Neural progenitor cell (in vitro differentiated cells): ENCODE measurements around the gene RSPO4. TPM values are rescaled to one million over a fixed set of nuclear protein-coding genes. Genes with fewer than 3 reads are reported as not detected.

Source experiments
- DNase-seq: peaks from one replicate; pipeline ENCODE4 v3.0.0-alpha.2; 2016; ENCODE audit warnings: low spot score
- H2AFZ ChIP-seq: fragments of 200-600 bp; sonication (generic); replicated peaks from 2 replicates; pipeline ENCODE4 v1.6.1; 2016; ENCODE audit warnings: antibody characterized with exemption
- H3F3A ChIP-seq: fragments of 200-600 bp; sonication (generic); 2 replicates; pipeline ENCODE4 v1.6.1; 2016; ENCODE audit warnings: antibody characterized with exemption, low read depth
- H3K27ac ChIP-seq: fragments of 200-600 bp; sonication (generic); 2 replicates; pipeline ENCODE4 v1.5.1; 2016; ENCODE audit warnings: mild to moderate bottlenecking
- H3K27me3 ChIP-seq: fragments of 200-600 bp; sonication (generic); 2 replicates; pipeline ENCODE4 v1.6.1; 2016; ENCODE audit warnings: mild to moderate bottlenecking, moderate library complexity
- H3K36me3 ChIP-seq: fragments of 200-600 bp; sonication (generic); 2 replicates; pipeline ENCODE4 v1.5.1; 2016
- H3K4me1 ChIP-seq: fragments of 200-600 bp; sonication (generic); 2 replicates; pipeline ENCODE4 v1.6.1; 2016; ENCODE audit warnings: mixed run types
- H3K4me2 ChIP-seq: fragments of 200-600 bp; sonication (generic); 2 replicates; pipeline ENCODE4 v1.6.1; 2016
- H3K4me3 ChIP-seq: fragments of 200-600 bp; sonication (generic); 2 replicates; pipeline ENCODE4 v1.5.1; 2016
- H3K79me2 ChIP-seq: fragments of 200-600 bp; sonication (generic); 2 replicates; pipeline ENCODE4 v1.6.1; 2016; ENCODE audit warnings: low read depth
- H3K9ac ChIP-seq: fragments of 200-600 bp; sonication (generic); 2 replicates; pipeline ENCODE4 v1.6.1; 2016
- H3K9me3 ChIP-seq: fragments of 200-600 bp; sonication (generic); 2 replicates; pipeline ENCODE4 v1.5.1; 2016; ENCODE audit warnings: low read depth
- H4K20me1 ChIP-seq: fragments of 200-600 bp; sonication (generic); 2 replicates; pipeline ENCODE4 v1.6.1; 2016; ENCODE audit warnings: low read depth
- H3K27ac Mint-ChIP-seq: 3 replicates; pipeline ENCODE4 v1.8.0; 2021; ENCODE audit warnings: mixed read lengths
- H3K27me3 Mint-ChIP-seq: 2 replicates; pipeline ENCODE4 v1.8.0; 2022; ENCODE audit warnings: low read depth, mild to moderate bottlenecking, inconsistent platforms, moderate library complexity, mixed read lengths; ENCODE audit not compliant: insufficient read depth
- H3K36me3 Mint-ChIP-seq: 3 replicates; pipeline ENCODE4 v1.8.0; 2021; ENCODE audit warnings: mixed read lengths
- H3K4me1 Mint-ChIP-seq: 3 replicates; pipeline ENCODE4 v1.8.0; 2021; ENCODE audit warnings: mixed read lengths
- H3K4me3 Mint-ChIP-seq: 3 replicates; pipeline ENCODE4 v1.8.0; 2021; ENCODE audit warnings: mild to moderate bottlenecking, moderate library complexity, mixed read lengths
- H3K9me3 Mint-ChIP-seq: 3 replicates; pipeline ENCODE4 v1.8.0; 2020; ENCODE audit warnings: mixed read lengths
- EZH2 ChIP-seq: fragments of 200-600 bp; sonication (generic); IDR thresholded peaks from 2 replicates; pipeline ENCODE4 v1.6.1; 2017; ENCODE audit warnings: antibody characterized with exemption, mild to moderate bottlenecking, moderate library complexity
- EZH2phosphoT487 ChIP-seq: fragments of 200-600 bp; sonication (generic); IDR thresholded peaks from 2 replicates; pipeline ENCODE4 v1.6.1; 2017; ENCODE audit warnings: antibody characterized with exemption
- total RNA-seq: library from RNA; depleted of rRNA; stranded (reverse); fragments of >200 nt; gene quantifications from 2 replicates; pipeline ENCODE4 v1.2.3, GENCODE V29; 2015; ENCODE audit warnings: low replicate concordance
- TF ChIP-seq, protein P1 (sequence below): fragments of 200-600 bp; sonication (generic); IDR thresholded peaks from 2 replicates; pipeline ENCODE4 v1.5.1; 2017; ENCODE audit warnings: antibody characterized with exemption, mild to moderate bottlenecking

The RSPO4 gene
- total RNA-seq, 1 donor from 2014 or later = 0.26 TPM

DNA sequence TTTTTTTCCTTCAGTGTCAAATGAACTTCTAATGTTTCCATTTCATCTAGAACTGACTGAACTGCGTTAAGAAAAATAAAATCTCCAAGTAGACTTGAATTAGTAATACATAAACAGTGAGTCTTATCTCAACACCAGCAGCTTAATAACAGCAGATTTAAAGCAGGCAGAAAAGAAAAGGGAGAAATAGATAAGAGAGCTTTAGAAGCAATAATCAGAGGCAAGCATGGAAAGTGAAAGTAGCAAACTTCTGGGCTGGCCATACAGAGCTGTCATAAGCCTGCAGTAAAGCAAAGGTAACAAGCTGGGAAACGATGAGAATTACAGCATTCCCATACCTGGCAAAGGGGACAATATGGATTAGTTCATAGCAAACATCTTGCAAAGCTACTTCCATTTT is 69.1 kb downstream of the RSPO4 start:
- no peaks in the 10 kb centered on the region for H3K36me3 ChIP-seq
- no peak overlapping the region for H3K4me3 ChIP-seq
- no peak for DNase-seq
- no peak for TF ChIP-seq EZH2
- TF ChIP-seq EZH2phosphoT487 = no peak
- TF ChIP-seq, protein P1, sequence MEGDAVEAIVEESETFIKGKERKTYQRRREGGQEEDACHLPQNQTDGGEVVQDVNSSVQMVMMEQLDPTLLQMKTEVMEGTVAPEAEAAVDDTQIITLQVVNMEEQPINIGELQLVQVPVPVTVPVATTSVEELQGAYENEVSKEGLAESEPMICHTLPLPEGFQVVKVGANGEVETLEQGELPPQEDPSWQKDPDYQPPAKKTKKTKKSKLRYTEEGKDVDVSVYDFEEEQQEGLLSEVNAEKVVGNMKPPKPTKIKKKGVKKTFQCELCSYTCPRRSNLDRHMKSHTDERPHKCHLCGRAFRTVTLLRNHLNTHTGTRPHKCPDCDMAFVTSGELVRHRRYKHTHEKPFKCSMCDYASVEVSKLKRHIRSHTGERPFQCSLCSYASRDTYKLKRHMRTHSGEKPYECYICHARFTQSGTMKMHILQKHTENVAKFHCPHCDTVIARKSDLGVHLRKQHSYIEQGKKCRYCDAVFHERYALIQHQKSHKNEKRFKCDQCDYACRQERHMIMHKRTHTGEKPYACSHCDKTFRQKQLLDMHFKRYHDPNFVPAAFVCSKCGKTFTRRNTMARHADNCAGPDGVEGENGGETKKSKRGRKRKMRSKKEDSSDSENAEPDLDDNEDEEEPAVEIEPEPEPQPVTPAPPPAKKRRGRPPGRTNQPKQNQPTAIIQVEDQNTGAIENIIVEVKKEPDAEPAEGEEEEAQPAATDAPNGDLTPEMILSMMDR = no peak
- H4K20me1 ChIP-seq = no peaks in the 10 kb centered on the region
- H3K4me3 Mint-ChIP-seq = no peak overlapping the region
- no peaks in the 10 kb centered on the region for H3K36me3 Mint-ChIP-seq
- no peak overlapping the region for H2AFZ ChIP-seq
- H3K27me3 ChIP-seq = no peaks in the 10 kb centered on the region
- no peaks in the 10 kb centered on the region for H3K4me1 ChIP-seq
- H3K9ac ChIP-seq = no peak overlapping the region
- no peak overlapping the region for H3K27ac ChIP-seq
- H3K4me1 Mint-ChIP-seq = no peaks in the 10 kb centered on the region
- H3F3A ChIP-seq = no peaks in the 10 kb centered on the region
- no peak overlapping the region for H3K27ac Mint-ChIP-seq
- no peak overlapping the region for H3K4me2 ChIP-seq
- no peaks in the 10 kb centered on the region for H3K79me2 ChIP-seq
- peaks cover 17% of the 10 kb centered on the region for H3K9me3 ChIP-seq
- peaks cover 13% of the 10 kb centered on the region for H3K9me3 Mint-ChIP-seq
- H3K27me3 Mint-ChIP-seq = peaks cover 13% of the 10 kb centered on the region

DNA sequence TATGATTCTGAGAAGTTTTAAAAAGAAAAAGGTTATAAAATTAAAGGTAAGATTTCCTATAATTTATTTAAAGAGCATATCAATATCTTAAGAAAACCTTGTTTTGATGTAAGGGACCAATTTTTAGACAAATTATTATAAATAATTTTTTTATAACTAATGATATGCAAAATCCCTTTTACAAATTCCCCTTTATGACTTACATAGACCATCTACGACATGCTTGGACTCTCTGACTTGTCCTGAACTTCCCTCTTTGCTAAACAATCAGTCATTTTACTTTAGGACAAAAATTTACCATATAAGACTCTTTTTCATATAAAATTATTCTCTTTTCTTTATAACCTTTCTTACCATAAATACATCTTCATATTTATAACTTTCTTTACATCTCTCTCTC is 70.7 kb downstream of the RSPO4 start:
- no peaks in the 10 kb centered on the region for H4K20me1 ChIP-seq
- Mint-ChIP-seq H3K4me3 (no peak overlapping the region), H3K36me3 (no peaks in the 10 kb centered on the region), H3K9me3 (peaks cover 13% of the 10 kb centered on the region), H3K4me1 (no peaks in the 10 kb centered on the region), H3K27ac (no peak overlapping the region), H3K27me3 (peaks cover 11% of the 10 kb centered on the region)
- no peaks in the 10 kb centered on the region for H3K36me3 ChIP-seq
- no peaks in the 10 kb centered on the region for H3K4me1 ChIP-seq
- no peak overlapping the region for H3K4me3 ChIP-seq
- H3K4me2 ChIP-seq = no peak overlapping the region
- H2AFZ ChIP-seq = no peak overlapping the region
- H3K27ac ChIP-seq = no peak overlapping the region
- DNase-seq = peak; percentile 53
- no peaks in the 10 kb centered on the region for H3K79me2 ChIP-seq
- no peak overlapping the region for H3K9ac ChIP-seq
- peaks cover 17% of the 10 kb centered on the region for H3K9me3 ChIP-seq
- TF ChIP-seq, protein P1 = no peak
- TF ChIP-seq EZH2 = no peak
- TF ChIP-seq EZH2phosphoT487 = no peak
- H3K27me3 ChIP-seq = no peaks in the 10 kb centered on the region
- no peaks in the 10 kb centered on the region for H3F3A ChIP-seq

DNA sequence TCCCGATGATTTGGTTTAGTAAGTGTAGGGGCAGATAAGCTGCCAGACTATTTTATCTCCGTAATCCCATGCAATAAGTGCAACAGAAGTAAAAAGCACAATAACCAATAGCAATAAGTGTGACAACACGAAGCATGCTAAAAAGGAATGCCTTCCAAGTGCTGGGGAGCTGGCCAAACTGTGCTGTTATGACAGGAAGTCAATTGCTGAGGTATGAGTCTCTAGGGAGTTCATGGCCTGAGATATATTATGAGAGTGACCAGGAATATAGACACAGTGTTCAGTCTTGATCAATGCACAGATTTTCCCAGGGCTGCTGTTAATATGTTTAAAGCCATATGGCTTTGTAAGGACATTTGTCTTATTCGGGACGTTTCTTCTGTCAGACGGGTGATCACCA is 75.4 kb downstream of the RSPO4 start:
- Mint-ChIP-seq H3K4me1 (no peaks in the 10 kb centered on the region), H3K27ac (no peak overlapping the region)

More for the DNA sequence above, 75.4 kb downstream of the RSPO4 start:
- H3K27ac ChIP-seq = no peak overlapping the region
- H3K9ac ChIP-seq = no peak overlapping the region
- no peaks in the 10 kb centered on the region for H3K4me1 ChIP-seq
- DNase-seq = no peak
- H3K27me3 Mint-ChIP-seq = peaks cover 9% of the 10 kb centered on the region
- H3K79me2 ChIP-seq = no peaks in the 10 kb centered on the region
- no peak for TF ChIP-seq EZH2
- no peak for TF ChIP-seq EZH2phosphoT487
- TF ChIP-seq, protein P1 = no peak
- H3K9me3 ChIP-seq = peaks cover 10% of the 10 kb centered on the region
- H3K9me3 Mint-ChIP-seq = peaks cover 10% of the 10 kb centered on the region
- H3F3A ChIP-seq = no peaks in the 10 kb centered on the region
- H3K4me2 ChIP-seq = no peak overlapping the region
- no peaks in the 10 kb centered on the region for H4K20me1 ChIP-seq
- H3K27me3 ChIP-seq = no peaks in the 10 kb centered on the region
- H3K4me3 Mint-ChIP-seq = no peak overlapping the region
- H3K36me3 Mint-ChIP-seq = no peaks in the 10 kb centered on the region
- no peaks in the 10 kb centered on the region for H3K36me3 ChIP-seq
- H3K4me3 ChIP-seq = no peak overlapping the region
- H2AFZ ChIP-seq = no peak overlapping the region
